Gastroesophageal sphincter (tissue), 3 donors: ENCODE measurements around the gene IMPDH2.

Experiments
- POLR2AphosphoS5 ChIP-seq: sonication (generic); formaldehyde crosslinking; IDR thresholded peaks from one replicate; pipeline ENCODE4 v1.6.1; 2017; ENCODE audit warnings: antibody characterized with exemption
- TF ChIP-seq, protein P1 (sequence below), 4 experiments: fragments of 200-600 bp in 2 of 4; fragments of 450-650 bp in 2 of 4; sonication (generic) in 1 of 4; IDR thresholded peaks; one replicate each; pipeline ENCODE4 v1.5.1; 2017 to 2019; ENCODE audit warnings: antibody characterized with exemption in 4 of 4, mild to moderate bottlenecking in 2 of 4, moderate library complexity in 2 of 4

- TF ChIP-seq, protein P1, sequence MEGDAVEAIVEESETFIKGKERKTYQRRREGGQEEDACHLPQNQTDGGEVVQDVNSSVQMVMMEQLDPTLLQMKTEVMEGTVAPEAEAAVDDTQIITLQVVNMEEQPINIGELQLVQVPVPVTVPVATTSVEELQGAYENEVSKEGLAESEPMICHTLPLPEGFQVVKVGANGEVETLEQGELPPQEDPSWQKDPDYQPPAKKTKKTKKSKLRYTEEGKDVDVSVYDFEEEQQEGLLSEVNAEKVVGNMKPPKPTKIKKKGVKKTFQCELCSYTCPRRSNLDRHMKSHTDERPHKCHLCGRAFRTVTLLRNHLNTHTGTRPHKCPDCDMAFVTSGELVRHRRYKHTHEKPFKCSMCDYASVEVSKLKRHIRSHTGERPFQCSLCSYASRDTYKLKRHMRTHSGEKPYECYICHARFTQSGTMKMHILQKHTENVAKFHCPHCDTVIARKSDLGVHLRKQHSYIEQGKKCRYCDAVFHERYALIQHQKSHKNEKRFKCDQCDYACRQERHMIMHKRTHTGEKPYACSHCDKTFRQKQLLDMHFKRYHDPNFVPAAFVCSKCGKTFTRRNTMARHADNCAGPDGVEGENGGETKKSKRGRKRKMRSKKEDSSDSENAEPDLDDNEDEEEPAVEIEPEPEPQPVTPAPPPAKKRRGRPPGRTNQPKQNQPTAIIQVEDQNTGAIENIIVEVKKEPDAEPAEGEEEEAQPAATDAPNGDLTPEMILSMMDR (IDR thresholded peaks at IDR 0.05), result peak in 3 of 4 experiments; percentile 97 to 99 (median 99)
- peak; percentile 95 for TF ChIP-seq POLR2AphosphoS5
These were observed 7.1 kb downstream of the IMPDH2 start, which contains the start of gene NDUFAF3 for GRCh38 chr3:49021813-49022687.
